GM12874 (cell line): Measurements from ENCODE around the gene TNFSF9.

Experiments used
- CTCF ChIP-seq: IDR thresholded peaks from 2 replicates; pipeline ENCODE4 v1.5.1; 2011; ENCODE audit warnings: low read depth, mild to moderate bottlenecking, control low read depth, low read length, moderate library complexity; ENCODE audit not compliant: insufficient read depth

Gene TNFSF9

GRCh38 chr19:6490134-6490533 lies 40.7 kb upstream of the TNFSF9 start:
- no peak for TF ChIP-seq CTCF

GRCh38 chr19:6491802-6492592 lies 38.8 kb upstream of the TNFSF9 start:
- no peak for TF ChIP-seq CTCF

GRCh38 chr19:6494438-6495036 lies 36.3 kb upstream of the TNFSF9 start:
- TF ChIP-seq CTCF = no peak

GRCh38 chr19:6495947-6496346 lies 34.9 kb upstream of the TNFSF9 start:
- no peak for TF ChIP-seq CTCF

- no peak for TF ChIP-seq CTCF
Measured at GRCh38 chr19:6498294-6499036, 32.4 kb upstream of the TNFSF9 start.

- TF ChIP-seq CTCF = no peak
Measured at GRCh38 chr19:6499052-6499790, 31.6 kb upstream of the TNFSF9 start.
